ENCODE measurements around the gene ZFYVE28. TPM values are rescaled to one million over a fixed set of nuclear protein-coding genes. Genes with fewer than 3 reads are reported as not detected.
A peak's percentile ranks its signal among the peaks of the same experiment; 100 is the strongest.

The ZFYVE28 gene
- total RNA-seq, 1 donor from 2014 or later: 11.3 TPM

GRCh38 chr4:2353222-2354107 lies 65.0 kb downstream of the ZFYVE28 start:
- TF ChIP-seq CTCF (IDR thresholded peaks at IDR 0.05) (no peak), POLR2A (IDR thresholded peaks at IDR 0.05) (no peak), POLR2AphosphoS5 (IDR thresholded peaks at IDR 0.05; ENCODE audit: insufficient read depth in 1 of 2, low read depth in 1 of 2) (no peak)
- intact Hi-C loops (cut with DNase I): no loop called here
- Histone ChIP-seq H3K9me3 (no peaks in the 10 kb centered on the region), H3K4me3 (no peak overlapping the region), H3K36me3 (no peaks in the 10 kb centered on the region), H3K4me1 (no peaks in the 10 kb centered on the region), H3K27ac (no peak overlapping the region), H3K27me3 (no peaks in the 10 kb centered on the region)
- DNase-seq (ENCODE audit: extremely low spot score in 2 of 2): no peak

DNA sequence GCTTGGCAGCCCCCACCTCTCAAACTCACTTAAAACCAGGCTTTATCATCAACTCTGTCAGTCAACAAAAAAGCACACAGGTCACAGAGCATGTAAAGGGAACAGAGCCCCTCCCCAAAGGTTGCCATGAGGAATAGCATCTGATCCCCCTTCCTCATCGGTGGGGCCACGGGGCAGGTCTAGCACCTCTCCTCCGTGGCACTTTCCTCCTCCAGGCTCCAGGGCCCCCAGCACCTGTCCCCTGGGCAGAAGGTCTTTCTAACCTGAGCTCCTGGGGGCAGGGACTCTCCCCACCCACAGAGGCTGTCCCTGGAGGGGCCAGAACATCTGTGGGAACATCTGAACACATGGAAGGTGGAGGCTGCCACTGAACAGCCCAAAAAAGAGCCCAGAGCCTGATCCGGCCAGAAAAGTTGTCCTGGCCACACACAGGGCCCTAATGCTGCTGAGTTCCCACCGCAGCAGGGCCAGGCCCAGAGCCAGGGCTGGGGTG lies 65.7 kb downstream of the ZFYVE28 start:
- Histone ChIP-seq H3K4me3 (no peak overlapping the region), H3K9me3 (no peaks in the 10 kb centered on the region), H3K27me3 (no peaks in the 10 kb centered on the region), H3K27ac (no peak overlapping the region), H3K36me3 (no peaks in the 10 kb centered on the region), H3K4me1 (no peaks in the 10 kb centered on the region)
- intact Hi-C loops (cut with DNase I): no loop called here
- no peak for TF ChIP-seq POLR2AphosphoS5 (IDR thresholded peaks at IDR 0.05; ENCODE audit: insufficient read depth in 1 of 2, low read depth in 1 of 2)
- TF ChIP-seq POLR2A (IDR thresholded peaks at IDR 0.05): no peak
- no peak for TF ChIP-seq CTCF (IDR thresholded peaks at IDR 0.05)
- peak in 1 of 2 donors; percentile 70 for DNase-seq (ENCODE audit: extremely low spot score in 2 of 2)

DNA sequence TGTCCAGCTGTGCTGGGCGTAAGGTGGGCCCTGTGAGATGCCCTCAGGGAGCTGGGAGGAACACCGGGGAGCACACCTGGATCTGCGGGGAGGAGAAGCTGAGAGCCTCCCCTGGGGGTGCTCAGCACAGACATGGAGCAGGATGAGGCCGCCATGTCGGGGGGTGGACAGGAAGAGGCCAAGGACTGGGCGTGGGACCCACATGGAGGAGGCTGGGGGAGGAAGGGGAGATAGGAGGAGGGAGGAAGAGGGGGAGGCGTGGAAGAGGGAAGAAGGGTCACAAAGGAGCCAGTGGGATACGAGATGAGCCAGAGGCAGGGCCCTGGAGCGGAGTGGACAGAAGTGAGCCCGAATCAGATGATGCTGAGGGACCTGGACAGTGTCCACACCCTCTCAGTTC lies 66.3 kb downstream of the ZFYVE28 start:
- H3K4me1 ChIP-seq: no peaks in the 10 kb centered on the region
- H3K9me3 ChIP-seq: no peaks in the 10 kb centered on the region
- no peaks in the 10 kb centered on the region for H3K36me3 ChIP-seq
- H3K4me3 ChIP-seq: no peak overlapping the region
- H3K27ac ChIP-seq: no peak overlapping the region
- DNase-seq (ENCODE audit: extremely low spot score in 2 of 2): peak in 1 of 2 donors; percentile 46
- no peaks in the 10 kb centered on the region for H3K27me3 ChIP-seq
- TF ChIP-seq POLR2AphosphoS5 (IDR thresholded peaks at IDR 0.05; ENCODE audit: insufficient read depth in 1 of 2, low read depth in 1 of 2) (no peak), POLR2A (IDR thresholded peaks at IDR 0.05) (no peak), CTCF (IDR thresholded peaks at IDR 0.05) (no peak)
- intact Hi-C loops (cut with DNase I): no loop called here

- Histone ChIP-seq H3K4me3 (no peak overlapping the region), H3K27ac (no peak overlapping the region), H3K36me3 (no peaks in the 10 kb centered on the region), H3K27me3 (no peaks in the 10 kb centered on the region), H3K4me1 (no peaks in the 10 kb centered on the region), H3K9me3 (no peaks in the 10 kb centered on the region)
- no peak for DNase-seq (ENCODE audit: extremely low spot score in 2 of 2)
- intact Hi-C loops (cut with DNase I): no loop called here
- no peak for TF ChIP-seq POLR2AphosphoS5 (IDR thresholded peaks at IDR 0.05; ENCODE audit: insufficient read depth in 1 of 2, low read depth in 1 of 2)
- no peak for TF ChIP-seq POLR2A (IDR thresholded peaks at IDR 0.05)
- TF ChIP-seq CTCF (IDR thresholded peaks at IDR 0.05): no peak
Measured at GRCh38 chr4:2350982-2351381, 67.5 kb downstream of the ZFYVE28 start.

DNA sequence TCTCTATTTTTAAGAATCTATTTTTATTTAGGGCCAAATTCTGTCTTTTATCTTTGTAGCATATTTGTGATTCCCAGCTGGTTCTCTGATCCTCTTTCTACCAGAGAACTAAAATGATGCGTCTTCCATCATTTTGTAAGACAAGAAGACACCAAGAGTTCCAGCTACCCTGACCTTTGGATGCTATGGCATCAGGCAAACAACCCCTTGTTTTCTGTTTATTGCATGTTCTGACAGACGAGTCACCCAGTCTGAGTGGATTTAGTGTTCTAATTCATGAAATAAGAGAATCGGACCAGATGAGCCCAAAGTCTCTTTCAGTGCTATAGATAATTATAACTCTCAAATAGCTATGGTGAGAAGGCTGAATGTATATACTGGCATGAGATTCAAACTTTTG lies 69.7 kb downstream of the ZFYVE28 start:
- intact Hi-C loops (cut with DNase I): no loop called here
- H3K4me1 ChIP-seq: no peaks in the 10 kb centered on the region
- no peaks in the 10 kb centered on the region for H3K36me3 ChIP-seq
- no peak for DNase-seq (ENCODE audit: extremely low spot score in 2 of 2)
- no peaks in the 10 kb centered on the region for H3K9me3 ChIP-seq
- no peaks in the 10 kb centered on the region for H3K27me3 ChIP-seq
- no peak overlapping the region for H3K4me3 ChIP-seq
- H3K27ac ChIP-seq: no peak overlapping the region
- TF ChIP-seq POLR2A (IDR thresholded peaks at IDR 0.05) (no peak), CTCF (IDR thresholded peaks at IDR 0.05) (no peak), POLR2AphosphoS5 (IDR thresholded peaks at IDR 0.05; ENCODE audit: insufficient read depth in 1 of 2, low read depth in 1 of 2) (no peak)

All from vagina (tissue), 2 donors.